ENCODE data around the gene CHSY3. TPM values are rescaled to one million over a fixed set of nuclear protein-coding genes. Genes with fewer than 3 reads are reported as not detected.

The CHSY3 gene
- total RNA-seq, 1 donor from 2014 or later: 0.85 TPM

DNA sequence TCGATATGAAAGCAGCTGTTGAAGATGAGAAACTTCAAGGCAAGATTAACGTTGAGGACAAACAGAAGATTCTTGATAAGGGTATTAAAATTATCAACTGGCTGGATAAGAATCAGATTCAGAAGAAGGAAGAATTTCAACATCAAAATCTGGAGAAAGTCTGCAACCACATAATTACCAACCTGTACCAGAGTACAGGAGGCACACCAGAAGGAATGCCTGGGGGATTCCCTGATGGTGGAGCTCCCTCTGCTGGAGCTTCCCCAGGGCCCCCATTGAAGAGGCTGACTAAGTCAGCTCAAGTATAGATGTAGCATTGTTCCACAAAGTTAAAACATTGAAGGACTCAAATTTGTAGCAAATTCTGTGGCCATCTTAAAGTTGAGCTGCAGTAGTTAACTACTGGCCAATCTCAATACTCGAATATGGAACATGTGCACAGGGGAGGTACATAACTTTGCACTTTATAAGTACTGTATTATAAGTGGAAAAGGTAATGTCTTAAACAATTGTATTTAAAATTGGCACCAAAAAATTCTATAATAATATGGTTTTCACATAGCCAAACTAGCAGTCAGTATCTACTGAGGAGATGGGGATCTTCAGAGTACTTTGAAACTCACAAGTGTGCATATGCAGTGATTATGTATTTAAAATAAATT lies 237.5 kb downstream of the CHSY3 start:
- Histone ChIP-seq H3K27ac (replicated peaks) (no peak overlapping the region), H3K27me3 (ENCODE audit: low read depth) (no peaks in the 10 kb centered on the region), H3K36me3 (no peaks in the 10 kb centered on the region), H3K4me3 (no peak overlapping the region), H3K4me1 (no peaks in the 10 kb centered on the region), H3K9me3 (replicated peaks) (peaks cover 12% of the 10 kb centered on the region)
- no peak for DNase-seq
- TF ChIP-seq, protein P1, sequence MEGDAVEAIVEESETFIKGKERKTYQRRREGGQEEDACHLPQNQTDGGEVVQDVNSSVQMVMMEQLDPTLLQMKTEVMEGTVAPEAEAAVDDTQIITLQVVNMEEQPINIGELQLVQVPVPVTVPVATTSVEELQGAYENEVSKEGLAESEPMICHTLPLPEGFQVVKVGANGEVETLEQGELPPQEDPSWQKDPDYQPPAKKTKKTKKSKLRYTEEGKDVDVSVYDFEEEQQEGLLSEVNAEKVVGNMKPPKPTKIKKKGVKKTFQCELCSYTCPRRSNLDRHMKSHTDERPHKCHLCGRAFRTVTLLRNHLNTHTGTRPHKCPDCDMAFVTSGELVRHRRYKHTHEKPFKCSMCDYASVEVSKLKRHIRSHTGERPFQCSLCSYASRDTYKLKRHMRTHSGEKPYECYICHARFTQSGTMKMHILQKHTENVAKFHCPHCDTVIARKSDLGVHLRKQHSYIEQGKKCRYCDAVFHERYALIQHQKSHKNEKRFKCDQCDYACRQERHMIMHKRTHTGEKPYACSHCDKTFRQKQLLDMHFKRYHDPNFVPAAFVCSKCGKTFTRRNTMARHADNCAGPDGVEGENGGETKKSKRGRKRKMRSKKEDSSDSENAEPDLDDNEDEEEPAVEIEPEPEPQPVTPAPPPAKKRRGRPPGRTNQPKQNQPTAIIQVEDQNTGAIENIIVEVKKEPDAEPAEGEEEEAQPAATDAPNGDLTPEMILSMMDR (IDR thresholded peaks at IDR 0.05; ENCODE audit: borderline replicate concordance): peak; percentile 55
- intact Hi-C loops (cut with micrococcal nuclease): loop anchor here (10.0 kb wide), 1 partner anchor 237 kb away; the partner anchor contains the start of gene CHSY3

DNA sequence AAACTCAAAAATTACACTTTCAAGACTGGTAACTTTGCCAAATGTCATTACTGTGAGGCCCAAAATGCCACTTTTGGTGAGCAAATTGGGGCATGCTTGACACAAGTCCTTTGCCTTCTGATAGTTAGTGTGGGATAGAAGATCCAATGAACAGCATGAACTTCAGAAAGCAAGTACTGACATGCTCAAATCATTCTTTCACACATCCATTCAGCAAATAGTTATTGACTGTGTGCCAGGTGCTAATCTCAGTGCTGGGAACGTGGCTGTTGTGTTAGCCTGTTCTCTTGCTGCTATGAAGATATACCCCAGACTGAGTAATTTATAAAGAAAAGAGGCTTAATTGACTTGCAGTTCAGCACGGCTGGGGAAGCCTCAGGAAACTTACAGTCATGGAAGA lies 247.0 kb downstream of the CHSY3 start:
- H3K4me1 ChIP-seq: no peaks in the 10 kb centered on the region
- no peaks in the 10 kb centered on the region for H3K36me3 ChIP-seq
- no peak overlapping the region for H3K4me3 ChIP-seq
- H3K27ac ChIP-seq (replicated peaks): no peak overlapping the region
- no peaks in the 10 kb centered on the region for H3K27me3 ChIP-seq (ENCODE audit: low read depth)
- intact Hi-C loops (cut with micrococcal nuclease): no loop called here
- TF ChIP-seq, protein P1 (IDR thresholded peaks at IDR 0.05; ENCODE audit: borderline replicate concordance): no peak
- DNase-seq: no peak
- H3K9me3 ChIP-seq (replicated peaks): peaks cover 5% of the 10 kb centered on the region

DNA sequence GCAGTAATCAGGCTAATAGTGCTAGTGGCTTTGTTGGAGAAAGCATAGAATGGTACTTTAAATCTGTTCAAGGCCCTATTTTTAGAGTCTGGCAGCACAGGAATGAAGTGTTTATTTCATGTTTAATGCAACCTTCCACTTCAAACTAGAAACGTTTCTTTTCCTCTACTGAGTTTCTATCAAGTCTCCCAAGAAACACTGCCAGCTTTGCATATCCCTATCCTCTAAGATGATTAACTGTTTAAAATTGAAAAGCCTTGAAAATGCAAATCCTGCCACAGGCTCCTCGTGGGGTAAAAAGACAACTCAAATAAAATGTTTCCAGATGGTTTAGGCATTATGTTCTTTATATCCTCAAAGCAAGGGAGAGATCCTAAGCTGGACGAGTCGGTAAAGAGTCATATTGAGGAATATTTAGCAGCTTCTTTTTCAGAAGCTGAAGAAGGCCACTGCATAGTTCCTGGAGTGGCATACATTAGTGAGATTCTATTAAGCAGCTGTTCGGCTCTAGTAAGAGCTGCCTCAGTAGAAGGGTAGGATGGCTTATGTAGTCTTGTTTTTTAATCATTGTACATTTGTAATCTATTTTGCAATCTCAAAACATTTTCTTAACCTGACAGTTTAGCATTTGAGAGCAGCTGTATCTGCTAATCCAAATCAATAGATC lies 251.2 kb downstream of the CHSY3 start:
- H3K4me3 ChIP-seq: no peak overlapping the region

DNA sequence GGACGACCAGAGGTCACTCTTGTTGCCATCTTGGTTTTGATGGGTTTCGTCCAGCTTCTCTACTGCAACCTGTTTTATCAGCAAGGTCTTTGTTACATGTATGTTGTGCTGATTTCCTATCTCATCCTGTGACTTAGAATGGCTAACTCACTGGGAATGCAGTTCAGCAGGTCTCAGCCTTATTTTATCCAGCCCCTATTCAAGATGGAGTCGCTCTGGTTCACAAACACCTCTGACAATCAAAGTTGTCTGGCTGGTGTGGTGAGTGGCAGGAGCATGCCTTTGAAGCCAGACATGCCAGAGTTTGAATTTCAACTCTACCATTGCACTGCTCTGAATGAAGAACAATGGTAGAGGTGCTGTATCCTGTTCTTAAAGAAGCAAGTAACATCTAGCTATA lies 253.8 kb downstream of the CHSY3 start:
- no peaks in the 10 kb centered on the region for H3K27me3 ChIP-seq (ENCODE audit: low read depth)
- no peaks in the 10 kb centered on the region for H3K9me3 ChIP-seq (replicated peaks)
- no peak overlapping the region for H3K4me3 ChIP-seq
- intact Hi-C loops (cut with micrococcal nuclease): no loop called here
- no peaks in the 10 kb centered on the region for H3K36me3 ChIP-seq
- TF ChIP-seq, protein P1 (IDR thresholded peaks at IDR 0.05; ENCODE audit: borderline replicate concordance): no peak
- DNase-seq: no peak
- H3K4me1 ChIP-seq: no peaks in the 10 kb centered on the region
- no peak overlapping the region for H3K27ac ChIP-seq (replicated peaks)

More for the DNA sequence above, 251.2 kb downstream of the CHSY3 start:
- no peak for DNase-seq
- H3K4me1 ChIP-seq: no peaks in the 10 kb centered on the region
- H3K36me3 ChIP-seq: no peaks in the 10 kb centered on the region
- H3K27ac ChIP-seq (replicated peaks): no peak overlapping the region
- intact Hi-C loops (cut with micrococcal nuclease): no loop called here
- no peaks in the 10 kb centered on the region for H3K27me3 ChIP-seq (ENCODE audit: low read depth)
- H3K9me3 ChIP-seq (replicated peaks): no peaks in the 10 kb centered on the region
- TF ChIP-seq, protein P1 (IDR thresholded peaks at IDR 0.05; ENCODE audit: borderline replicate concordance): no peak

DNA sequence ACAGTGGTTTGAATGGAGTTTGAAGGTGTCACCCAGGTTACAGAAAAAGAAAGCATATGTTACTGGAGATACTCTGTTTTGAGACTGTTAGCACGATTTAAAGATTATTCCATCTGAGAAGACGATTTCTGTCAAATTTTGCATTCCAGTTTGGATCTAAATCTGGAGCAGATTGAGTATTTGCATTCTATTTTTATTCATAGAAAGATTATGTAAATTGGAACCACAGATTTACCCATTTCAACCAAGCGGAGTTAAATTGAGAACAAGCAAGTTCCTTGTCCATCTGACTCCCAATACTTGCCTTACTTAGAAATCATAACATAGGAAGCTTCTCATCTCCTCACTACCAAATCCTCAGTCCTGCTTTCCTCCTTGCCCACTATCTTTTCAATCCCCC lies 255.7 kb downstream of the CHSY3 start:
- Histone ChIP-seq H3K36me3 (no peaks in the 10 kb centered on the region), H3K27me3 (ENCODE audit: low read depth) (no peaks in the 10 kb centered on the region), H3K27ac (replicated peaks) (no peak overlapping the region), H3K4me1 (no peaks in the 10 kb centered on the region), H3K9me3 (replicated peaks) (no peaks in the 10 kb centered on the region), H3K4me3 (no peak overlapping the region)
- DNase-seq: no peak
- TF ChIP-seq, protein P1 (IDR thresholded peaks at IDR 0.05; ENCODE audit: borderline replicate concordance): no peak
- intact Hi-C loops (cut with micrococcal nuclease): no loop called here
